ENCODE results near the gene SLC9A1.

- TF ChIP-seq CTCF (IDR thresholded peaks at IDR 0.05) (no peak), POLR2A (IDR thresholded peaks at IDR 0.05) (no peak), POLR2AphosphoS5 (IDR thresholded peaks at IDR 0.05) (no peak), EP300 (IDR thresholded peaks at IDR 0.05) (no peak)
These were observed 14.9 kb downstream of the SLC9A1 start for GRCh38 chr1:27139980-27140379.

Data from upper lobe of left lung (tissue), 4 donors.